HCT116 (cell line): ENCODE results near the gene ZFP92. TPM values are rescaled to one million over a fixed set of nuclear protein-coding genes. Genes with fewer than 3 reads are reported as not detected.

Experiments
- ATAC-seq: fragments of 200-7000 bp; cut with Tn5 transposase; 2 replicates; pipeline ENCODE4 v1.9.1; 2020; ENCODE audit warnings: mild to moderate bottlenecking, moderate library complexity
- BruUV-seq: library from RNA; stranded (reverse); fragments of 400-500 nt; replicated peaks from 2 replicates; lab custom pipeline; 2021; lab: Mats Ljungman, UMichigan
- CTCF ChIA-PET: fragments of 300-600 bp; sonication (Branson Sonifier 250); formaldehyde crosslinking; loops from one replicate; lab custom pipeline; 2021; ENCODE audit warnings: antibody characterized with exemption; lab: Charles Lee
- POLR2A ChIA-PET: fragments of 300-600, 350-600 bp; sonication (Branson Sonifier 250); formaldehyde crosslinking; loops from one replicate; lab custom pipeline; 2021; ENCODE audit warnings: antibody characterized with exemption; lab: Charles Lee
- RAD21 ChIA-PET, 2 experiments: fragments of 300-600 bp; sonication (Branson Sonifier 250); formaldehyde crosslinking; loops; one replicate each; lab custom pipeline; 2023; ENCODE audit warnings: low total read pairs in 2 of 2; ENCODE audit not compliant: uncharacterized antibody in 2 of 2, unreplicated experiment in 2 of 2, low non-redundant PET in 1 of 2; lab: Charles Lee
- DNase-seq: peaks from one replicate; pipeline ENCODE4 v3.0.0-alpha.2; 2010; ENCODE audit warnings: low read depth, low spot score
- H2AFZ ChIP-seq: fragments of 200-600 bp; shearing (Covaris generic), sonication (generic); 2 replicates; pipeline ENCODE4 v1.6.1; 2017; ENCODE audit warnings: low read depth, mixed run types, mixed read lengths, antibody characterized with exemption, low read length; ENCODE audit not compliant: poor library complexity, severe bottlenecking
- H3K27ac ChIP-seq: 2 replicates; pipeline ENCODE4 v1.5.1; 2012; ENCODE audit warnings: low read depth, low read length
- H3K27me3 ChIP-seq: fragments of 200-600 bp; sonication (generic); 2 replicates; pipeline ENCODE4 v1.6.1; 2016; ENCODE audit warnings: mixed run types, low read length, mixed read lengths; ENCODE audit not compliant: insufficient read depth
- H3K36me3 ChIP-seq, 2 experiments: fragments of 200-500 bp in 1 of 2; fragments of 200-600 bp in 1 of 2; sonication (Bioruptor generic) in 1 of 2; sonication (generic) in 1 of 2; 2 replicates each; pipeline versions ENCODE4 v1.5.1 to v1.6.1; 2014 to 2016; ENCODE audit warnings: low read length in 2 of 2, inconsistent platforms in 1 of 2, mixed read lengths in 1 of 2, mixed run types in 1 of 2; ENCODE audit not compliant: insufficient read depth in 2 of 2, control insufficient read depth in 1 of 2
- H3K4me1 ChIP-seq, 2 experiments: fragments of 200-600 bp in 1 of 2; sonication (generic) in 1 of 2; 2 replicates each; pipeline versions ENCODE4 v1.5.1 to v1.6.1; 2012 to 2017; ENCODE audit warnings: low read length in 2 of 2, inconsistent platforms in 1 of 2, mild to moderate bottlenecking in 1 of 2, mixed read lengths in 1 of 2, mixed run types in 1 of 2, moderate library complexity in 1 of 2; ENCODE audit not compliant: insufficient read depth in 2 of 2, control insufficient read depth in 1 of 2
- H3K4me2 ChIP-seq: fragments of 200-600 bp; sonication (generic); 2 replicates; pipeline ENCODE4 v1.6.1; 2017; ENCODE audit warnings: mixed run types, low read length, mixed read lengths
- H3K4me3 ChIP-seq, 2 experiments: fragments of 200-600 bp in 1 of 2; sonication (generic) in 1 of 2; replicated peaks in 1 of 2; 2 replicates each; pipeline ENCODE4 v1.5.1; 2011 to 2016; ENCODE audit warnings: low read length in 2 of 2, control low read depth in 1 of 2, low read depth in 1 of 2, mild to moderate bottlenecking in 1 of 2, mixed read lengths in 1 of 2, mixed run types in 1 of 2
- H3K79me2 ChIP-seq: fragments of 200-600 bp; sonication (generic); 2 replicates; pipeline ENCODE4 v1.6.1; 2017; ENCODE audit warnings: mild to moderate bottlenecking, mixed run types, low read length, moderate library complexity, mixed read lengths; ENCODE audit not compliant: insufficient read depth
- H3K9ac ChIP-seq: fragments of 200-600 bp; sonication (generic); 2 replicates; pipeline ENCODE4 v1.6.1; 2016; ENCODE audit warnings: low read length, mixed read lengths
- H3K9me2 ChIP-seq: fragments of 200-600 bp; sonication (generic), shearing (Covaris generic); 2 replicates; pipeline ENCODE4 v1.6.1; 2017; ENCODE audit warnings: mixed run types, mild to moderate bottlenecking, moderate library complexity; ENCODE audit not compliant: insufficient read depth
- H3K9me3 ChIP-seq, 2 experiments: fragments of 200-500 bp in 1 of 2; fragments of 200-600 bp in 1 of 2; sonication (Bioruptor generic) in 1 of 2; sonication (generic) in 1 of 2; 2 replicates each; pipeline ENCODE4 v1.6.1; 2014 to 2017; ENCODE audit warnings: low read length in 2 of 2, mixed read lengths in 2 of 2, inconsistent platforms in 1 of 2, low read depth in 1 of 2, mild to moderate bottlenecking in 1 of 2, mixed run types in 1 of 2, moderate library complexity in 1 of 2; ENCODE audit not compliant: control insufficient read depth in 1 of 2, insufficient read depth in 1 of 2
- H4K20me1 ChIP-seq: fragments of 200-600 bp; sonication (generic), shearing (Covaris generic); 2 replicates; pipeline ENCODE4 v1.6.1; 2017; ENCODE audit warnings: mixed run types, mild to moderate bottlenecking, moderate library complexity; ENCODE audit not compliant: insufficient read depth
- CBX3 ChIP-seq: IDR thresholded peaks from 2 replicates; pipeline ENCODE4 v1.6.1; 2012; ENCODE audit warnings: low read depth
- CEBPB ChIP-seq: IDR thresholded peaks from 2 replicates; pipeline ENCODE4 v1.6.1; 2012; ENCODE audit warnings: low read depth
- EGR1 ChIP-seq: IDR thresholded peaks from 2 replicates; pipeline ENCODE4 v1.6.1; 2012; ENCODE audit warnings: low read depth
- ELF1 ChIP-seq: IDR thresholded peaks from 2 replicates; pipeline ENCODE4 v1.6.1; 2012; ENCODE audit warnings: low read depth, borderline replicate concordance
- JUND ChIP-seq: IDR thresholded peaks from 2 replicates; pipeline ENCODE4 v1.6.1; 2012
- POLR2A ChIP-seq: IDR thresholded peaks from 2 replicates; pipeline ENCODE4 v1.7.0; 2011; ENCODE audit warnings: borderline replicate concordance; ENCODE audit not compliant: insufficient read depth, insufficient read length; ENCODE audit errors: extremely low read depth
- POLR2AphosphoS5 ChIP-seq: IDR thresholded peaks from 2 replicates; pipeline ENCODE4 v1.6.1; 2011; ENCODE audit warnings: mild to moderate bottlenecking, low read depth, low read length, moderate library complexity
- SIN3A ChIP-seq: IDR thresholded peaks from 2 replicates; pipeline ENCODE4 v1.6.1; 2012; ENCODE audit warnings: low read depth
- SP1 ChIP-seq: IDR thresholded peaks from 2 replicates; pipeline ENCODE4 v1.6.1; 2012; ENCODE audit warnings: low read depth
- SRF ChIP-seq: IDR thresholded peaks from 2 replicates; pipeline ENCODE4 v1.6.1; 2012; ENCODE audit warnings: low read depth
- TCF7L2 ChIP-seq: IDR thresholded peaks from 2 replicates; pipeline ENCODE4 v1.7.0; 2011; ENCODE audit warnings: borderline replicate concordance, inconsistent platforms; ENCODE audit not compliant: insufficient read depth, insufficient read length; ENCODE audit errors: extremely low read depth
- YY1 ChIP-seq: IDR thresholded peaks from 2 replicates; pipeline ENCODE4 v1.6.1; 2011; ENCODE audit warnings: low read length, low read depth, moderate library complexity, mild to moderate bottlenecking; ENCODE audit not compliant: insufficient replicate concordance; ENCODE audit errors: extremely low read depth
- ZFX ChIP-seq: fragments of 450-650 bp; IDR thresholded peaks from 2 replicates; pipeline ENCODE4 v1.6.1; 2017
- ZNF274 ChIP-seq: fragments of 200-500 bp; sonication (Bioruptor generic); IDR thresholded peaks from 2 replicates; pipeline ENCODE4 v1.6.1; 2014; ENCODE audit warnings: mild to moderate bottlenecking, low read depth, low read length, inconsistent platforms
- intact Hi-C: fragments of 100-400 bp; cut with micrococcal nuclease; formaldehyde crosslinking; loops from 2 replicates; pipeline ENCODE4 v1.10.0; 2022
- total RNA-seq: library from RNA; stranded (reverse); gene quantifications from one replicate; pipeline ENCODE4 v1.2.1, GENCODE V29; 2021; ENCODE audit not compliant: unreplicated experiment
- TF ChIP-seq, protein P1 (sequence below): IDR thresholded peaks from 2 replicates; pipeline ENCODE4 v1.6.1; 2012; ENCODE audit warnings: low read depth
- TF ChIP-seq, protein P2 (sequence below): IDR thresholded peaks from 2 replicates; pipeline ENCODE4 v1.6.1; 2012
- TF ChIP-seq, protein P3 (sequence below): IDR thresholded peaks from 2 replicates; pipeline ENCODE4 v1.6.1; 2011; ENCODE audit warnings: mild to moderate bottlenecking, low read length, moderate library complexity; ENCODE audit not compliant: insufficient replicate concordance; ENCODE audit errors: extremely low read depth
- TF ChIP-seq, protein P4 (sequence below), 3 experiments: fragments of 200-600 bp in 1 of 3; sonication (generic) in 1 of 3; IDR thresholded peaks in 2 of 3; conservative IDR thresholded peaks in 1 of 3; 2 replicates each; pipeline ENCODE4 v1.5.1; 2012 to 2017; ENCODE audit warnings: low read depth in 2 of 3, low read length in 2 of 3, antibody characterized with exemption in 1 of 3, borderline replicate concordance in 1 of 3, control low read depth in 1 of 3, mild to moderate bottlenecking in 1 of 3, mixed read lengths in 1 of 3, mixed run types in 1 of 3, moderate library complexity in 1 of 3; ENCODE audit not compliant: insufficient read depth in 1 of 3

ZFP92 gene
- total RNA-seq, 1 experiment from 2014 or later = not detected

DNA sequence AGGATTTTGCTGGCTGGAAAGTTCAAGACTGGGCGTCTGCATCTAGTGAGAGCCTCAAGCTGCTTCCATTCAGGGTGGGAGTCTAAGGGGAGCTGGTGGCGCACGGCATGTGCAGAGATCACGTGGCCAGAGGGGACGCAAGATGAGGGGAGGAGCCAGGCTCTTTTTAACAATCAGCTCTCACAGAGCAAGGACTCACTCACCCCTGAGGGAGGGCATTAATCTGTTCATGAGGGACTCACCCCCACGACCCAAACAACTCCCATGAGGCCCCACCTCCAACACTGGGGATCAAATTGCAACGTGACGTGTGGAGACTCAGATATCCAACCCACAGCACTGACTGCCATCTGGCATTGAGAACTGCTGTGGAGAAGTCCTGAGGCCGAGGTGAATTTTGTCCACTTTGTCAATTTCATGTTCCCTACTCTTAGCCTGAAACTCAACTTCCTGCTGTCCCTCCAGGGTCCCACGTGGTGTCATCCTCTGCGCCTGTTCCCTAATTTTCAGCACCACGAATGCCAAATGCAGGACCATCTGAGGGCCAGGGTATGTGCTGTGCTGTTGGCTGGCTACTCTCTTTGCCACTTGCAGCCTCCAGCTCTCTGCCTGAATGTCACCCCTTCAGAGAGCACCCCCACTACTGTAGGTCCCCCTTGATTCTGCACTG, 5.6 kb downstream of the ZFP92 start:
- Histone ChIP-seq H3K79me2 (no peaks in the 10 kb centered on the region), H3K36me3 (no peaks in the 10 kb centered on the region), H3K9me3 (no peaks in the 10 kb centered on the region), H3K27ac (no peak overlapping the region), H2AFZ (no peak overlapping the region), H3K9ac (no peak overlapping the region), H3K4me3 (no peak overlapping the region), H3K9me2 (no peaks in the 10 kb centered on the region), H3K4me2 (no peak overlapping the region), H4K20me1 (no peaks in the 10 kb centered on the region), H3K4me1 (no peaks in the 10 kb centered on the region), H3K27me3 (no peaks in the 10 kb centered on the region)
- no peak for TF ChIP-seq ZNF274
- no peak for TF ChIP-seq TCF7L2
- no peak for TF ChIP-seq SIN3A
- no peak for TF ChIP-seq SRF
- no peak for TF ChIP-seq CEBPB
- TF ChIP-seq, protein P1, sequence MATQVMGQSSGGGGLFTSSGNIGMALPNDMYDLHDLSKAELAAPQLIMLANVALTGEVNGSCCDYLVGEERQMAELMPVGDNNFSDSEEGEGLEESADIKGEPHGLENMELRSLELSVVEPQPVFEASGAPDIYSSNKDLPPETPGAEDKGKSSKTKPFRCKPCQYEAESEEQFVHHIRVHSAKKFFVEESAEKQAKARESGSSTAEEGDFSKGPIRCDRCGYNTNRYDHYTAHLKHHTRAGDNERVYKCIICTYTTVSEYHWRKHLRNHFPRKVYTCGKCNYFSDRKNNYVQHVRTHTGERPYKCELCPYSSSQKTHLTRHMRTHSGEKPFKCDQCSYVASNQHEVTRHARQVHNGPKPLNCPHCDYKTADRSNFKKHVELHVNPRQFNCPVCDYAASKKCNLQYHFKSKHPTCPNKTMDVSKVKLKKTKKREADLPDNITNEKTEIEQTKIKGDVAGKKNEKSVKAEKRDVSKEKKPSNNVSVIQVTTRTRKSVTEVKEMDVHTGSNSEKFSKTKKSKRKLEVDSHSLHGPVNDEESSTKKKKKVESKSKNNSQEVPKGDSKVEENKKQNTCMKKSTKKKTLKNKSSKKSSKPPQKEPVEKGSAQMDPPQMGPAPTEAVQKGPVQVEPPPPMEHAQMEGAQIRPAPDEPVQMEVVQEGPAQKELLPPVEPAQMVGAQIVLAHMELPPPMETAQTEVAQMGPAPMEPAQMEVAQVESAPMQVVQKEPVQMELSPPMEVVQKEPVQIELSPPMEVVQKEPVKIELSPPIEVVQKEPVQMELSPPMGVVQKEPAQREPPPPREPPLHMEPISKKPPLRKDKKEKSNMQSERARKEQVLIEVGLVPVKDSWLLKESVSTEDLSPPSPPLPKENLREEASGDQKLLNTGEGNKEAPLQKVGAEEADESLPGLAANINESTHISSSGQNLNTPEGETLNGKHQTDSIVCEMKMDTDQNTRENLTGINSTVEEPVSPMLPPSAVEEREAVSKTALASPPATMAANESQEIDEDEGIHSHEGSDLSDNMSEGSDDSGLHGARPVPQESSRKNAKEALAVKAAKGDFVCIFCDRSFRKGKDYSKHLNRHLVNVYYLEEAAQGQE = no peak
- no peak for TF ChIP-seq POLR2AphosphoS5
- TF ChIP-seq, protein P2, sequence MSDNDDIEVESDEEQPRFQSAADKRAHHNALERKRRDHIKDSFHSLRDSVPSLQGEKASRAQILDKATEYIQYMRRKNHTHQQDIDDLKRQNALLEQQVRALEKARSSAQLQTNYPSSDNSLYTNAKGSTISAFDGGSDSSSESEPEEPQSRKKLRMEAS = no peak
- no peak for TF ChIP-seq ELF1
- TF ChIP-seq, protein P3, sequence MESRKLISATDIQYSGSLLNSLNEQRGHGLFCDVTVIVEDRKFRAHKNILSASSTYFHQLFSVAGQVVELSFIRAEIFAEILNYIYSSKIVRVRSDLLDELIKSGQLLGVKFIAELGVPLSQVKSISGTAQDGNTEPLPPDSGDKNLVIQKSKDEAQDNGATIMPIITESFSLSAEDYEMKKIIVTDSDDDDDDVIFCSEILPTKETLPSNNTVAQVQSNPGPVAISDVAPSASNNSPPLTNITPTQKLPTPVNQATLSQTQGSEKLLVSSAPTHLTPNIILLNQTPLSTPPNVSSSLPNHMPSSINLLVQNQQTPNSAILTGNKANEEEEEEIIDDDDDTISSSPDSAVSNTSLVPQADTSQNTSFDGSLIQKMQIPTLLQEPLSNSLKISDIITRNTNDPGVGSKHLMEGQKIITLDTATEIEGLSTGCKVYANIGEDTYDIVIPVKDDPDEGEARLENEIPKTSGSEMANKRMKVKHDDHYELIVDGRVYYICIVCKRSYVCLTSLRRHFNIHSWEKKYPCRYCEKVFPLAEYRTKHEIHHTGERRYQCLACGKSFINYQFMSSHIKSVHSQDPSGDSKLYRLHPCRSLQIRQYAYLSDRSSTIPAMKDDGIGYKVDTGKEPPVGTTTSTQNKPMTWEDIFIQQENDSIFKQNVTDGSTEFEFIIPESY = no peak
- no peak for TF ChIP-seq ZFX
- no peak for TF ChIP-seq POLR2A
- TF ChIP-seq CBX3 = no peak
- TF ChIP-seq YY1 = no peak
- no peak for TF ChIP-seq EGR1
- TF ChIP-seq SP1 = no peak
- TF ChIP-seq, protein P4, sequence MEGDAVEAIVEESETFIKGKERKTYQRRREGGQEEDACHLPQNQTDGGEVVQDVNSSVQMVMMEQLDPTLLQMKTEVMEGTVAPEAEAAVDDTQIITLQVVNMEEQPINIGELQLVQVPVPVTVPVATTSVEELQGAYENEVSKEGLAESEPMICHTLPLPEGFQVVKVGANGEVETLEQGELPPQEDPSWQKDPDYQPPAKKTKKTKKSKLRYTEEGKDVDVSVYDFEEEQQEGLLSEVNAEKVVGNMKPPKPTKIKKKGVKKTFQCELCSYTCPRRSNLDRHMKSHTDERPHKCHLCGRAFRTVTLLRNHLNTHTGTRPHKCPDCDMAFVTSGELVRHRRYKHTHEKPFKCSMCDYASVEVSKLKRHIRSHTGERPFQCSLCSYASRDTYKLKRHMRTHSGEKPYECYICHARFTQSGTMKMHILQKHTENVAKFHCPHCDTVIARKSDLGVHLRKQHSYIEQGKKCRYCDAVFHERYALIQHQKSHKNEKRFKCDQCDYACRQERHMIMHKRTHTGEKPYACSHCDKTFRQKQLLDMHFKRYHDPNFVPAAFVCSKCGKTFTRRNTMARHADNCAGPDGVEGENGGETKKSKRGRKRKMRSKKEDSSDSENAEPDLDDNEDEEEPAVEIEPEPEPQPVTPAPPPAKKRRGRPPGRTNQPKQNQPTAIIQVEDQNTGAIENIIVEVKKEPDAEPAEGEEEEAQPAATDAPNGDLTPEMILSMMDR (IDR thresholded peaks at IDR 0.05 in 2 of 3, conservative IDR thresholded peaks at IDR 0.05 in 1 of 3; ENCODE audit: borderline replicate concordance in 1 of 3, insufficient read depth in 1 of 3, low read depth in 2 of 3, low read length in 2 of 3) = no peak
- no peak for TF ChIP-seq JUND
- DNase-seq = no peak
- no peak for ATAC-seq
- intact Hi-C loops = no loop called here
- no TSS peak for BruUV-seq
- CTCF ChIA-PET = no interaction called here
- POLR2A ChIA-PET = no interaction called here
- RAD21 ChIA-PET = no interaction called here
